HG02798 (cell line): Measurements from ENCODE around the gene LMLN.
"Not testable (repeated sequence)": the region's sequence is repeated elsewhere in the genome, so short reads cannot be mapped to it uniquely, and the experiment has no call there.

Experiments used
- ATAC-seq: cut with Tn5 transposase; IDR thresholded peaks from one replicate; pipeline ENCODE4 v1.9.1; 2021; ENCODE audit warnings: mild to moderate bottlenecking; ENCODE audit not compliant: unreplicated experiment, poor library complexity

The LMLN gene

GRCh38 chr3:198070871-198071270, 110.9 kb downstream of the LMLN start:
- ATAC-seq, result no peak

GRCh38 chr3:198071602-198072287, 111.7 kb downstream of the LMLN start:
- ATAC-seq, result peak; percentile 61

GRCh38 chr3:198076722-198077308, 116.8 kb downstream of the LMLN start:
- no peak for ATAC-seq

GRCh38 chr3:198079771-198080520, 119.9 kb downstream of the LMLN start:
- ATAC-seq, result peak; percentile 12

GRCh38 chr3:198080521-198081384, 120.7 kb downstream of the LMLN start:
- ATAC-seq, result peak; percentile 62

- ATAC-seq, result no peak
Observed at GRCh38 chr3:198081421-198081844, 121.4 kb downstream of the LMLN start.

GRCh38 chr3:198082226-198082625, 122.2 kb downstream of the LMLN start:
- not testable (repeated sequence) for ATAC-seq

GRCh38 chr3:198088421-198088955, 128.5 kb downstream of the LMLN start:
- ATAC-seq, result no peak

- ATAC-seq, result no peak
Observed at GRCh38 chr3:198090795-198091332, 130.8 kb downstream of the LMLN start.

- no peak for ATAC-seq
Observed at GRCh38 chr3:198092276-198092675, 132.3 kb downstream of the LMLN start.

- ATAC-seq, result no peak
Observed at GRCh38 chr3:198093112-198093679, 133.2 kb downstream of the LMLN start.
